Measurements from ENCODE around the gene ADD3. TPM values are rescaled to one million over a fixed set of nuclear protein-coding genes. Genes with fewer than 3 reads are reported as not detected.
A peak's percentile ranks its signal among the peaks of the same experiment; 100 is the strongest.

Gene ADD3
- total and polyA plus RNA-seq, 4 experiments from 2014 or later, result 365 to 613 (median 449) TPM

GRCh38 chr10:109995595-109995994 lies 12.2 kb upstream of the ADD3 start:
- H3K36me3 Mint-ChIP-seq, result no peaks in the 10 kb centered on the region
- CTCF ChIA-PET (ENCODE audit: partially characterized antibody), result no interaction called here

GRCh38 chr10:109996225-109996624 lies 11.6 kb upstream of the ADD3 start:
- H3K27me3 Mint-ChIP-seq, result no peaks in the 10 kb centered on the region
- Histone ChIP-seq H3K27me3 (ENCODE audit: insufficient read depth, low read length) (no peaks in the 10 kb centered on the region), H3K9me3 (ENCODE audit: control insufficient read depth in 1 of 2, low read length in 2 of 2) (no peaks in the 10 kb centered on the region), H3K4me1 (ENCODE audit: insufficient read depth, low read length) (no peaks in the 10 kb centered on the region), H3K36me3 (ENCODE audit: insufficient read depth, low read length) (no peaks in the 10 kb centered on the region), H3K27ac (ENCODE audit: low read depth, low read length) (no peak overlapping the region), H3K4me3 (ENCODE audit: low read length in 2 of 2) (no peak overlapping the region)
- ChIA-PET POLR2A (ENCODE audit: partially characterized antibody) (interaction anchor here (1.4 kb wide), 1 partner anchor 11 kb away, joined by 5 read pairs; the partner anchor contains the start of gene ADD3), CTCF (ENCODE audit: partially characterized antibody) (interaction anchor here (1.4 kb wide), 1 partner anchor 14 kb away, joined by 4 read pairs; no protein-coding TSS in a partner anchor)
- H3K27ac Mint-ChIP-seq, result peak overlapping the region in 1 of 7 donors; percentile 24
- intact Hi-C loops (cut with micrococcal nuclease), result no loop called here
- no peak overlapping the region for H3K4me3 Mint-ChIP-seq
- peaks cover 0 to 12% (median 2%) of the 10 kb centered on the region in 4 donors for H3K4me1 Mint-ChIP-seq
- DNase-seq, result no peak
- H3K36me3 Mint-ChIP-seq, result no peaks in the 10 kb centered on the region
- peaks cover 0 to 1% (median 0%) of the 10 kb centered on the region in 8 donors for H3K9me3 Mint-ChIP-seq

More at GRCh38 chr10:109995595-109995994, 12.2 kb upstream of the ADD3 start:
- Histone ChIP-seq H3K4me1 (ENCODE audit: insufficient read depth, low read length) (no peaks in the 10 kb centered on the region), H3K27ac (ENCODE audit: low read depth, low read length) (no peak overlapping the region), H3K36me3 (ENCODE audit: insufficient read depth, low read length) (no peaks in the 10 kb centered on the region), H3K9me3 (ENCODE audit: control insufficient read depth in 1 of 2, low read length in 2 of 2) (no peaks in the 10 kb centered on the region), H3K27me3 (ENCODE audit: insufficient read depth, low read length) (no peaks in the 10 kb centered on the region), H3K4me3 (ENCODE audit: low read length in 2 of 2) (no peak overlapping the region)
- no peak overlapping the region for H3K4me3 Mint-ChIP-seq
- H3K4me1 Mint-ChIP-seq, result peaks cover 0 to 12% (median 2%) of the 10 kb centered on the region in 4 donors
- DNase-seq, result no peak
- intact Hi-C loops (cut with micrococcal nuclease), result no loop called here
- no peak overlapping the region for H3K27ac Mint-ChIP-seq
- no peaks in the 10 kb centered on the region for H3K27me3 Mint-ChIP-seq
- peaks cover 0 to 1% (median 0%) of the 10 kb centered on the region in 8 donors for H3K9me3 Mint-ChIP-seq
- POLR2A ChIA-PET (ENCODE audit: partially characterized antibody), result no interaction called here

DNA sequence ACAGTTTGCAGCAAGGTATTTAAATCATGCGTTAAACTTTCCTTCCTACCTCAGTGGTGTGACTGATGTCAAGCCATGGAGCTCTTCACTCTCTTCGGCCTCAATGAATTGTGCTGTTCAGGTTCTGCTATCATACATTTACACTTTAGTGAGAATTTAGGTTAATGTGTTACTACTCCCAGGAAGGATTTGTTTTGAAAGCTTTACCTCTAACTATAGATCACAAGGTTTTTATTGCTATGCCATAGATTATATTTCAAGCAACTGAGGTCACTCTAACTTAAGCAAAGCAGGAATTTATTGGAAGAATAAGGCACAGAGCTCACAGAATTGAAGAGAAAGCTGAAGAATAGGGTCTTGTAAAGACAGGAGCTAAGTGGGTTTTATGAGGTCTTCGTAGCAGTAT lies 11.0 kb upstream of the ADD3 start:
- H3K4me3 Mint-ChIP-seq, result no peak overlapping the region
- Histone ChIP-seq H3K9me3 (ENCODE audit: control insufficient read depth in 1 of 2, low read length in 2 of 2) (no peaks in the 10 kb centered on the region), H3K4me3 (ENCODE audit: low read length in 2 of 2) (no peak overlapping the region), H3K36me3 (ENCODE audit: insufficient read depth, low read length) (no peaks in the 10 kb centered on the region), H3K27me3 (ENCODE audit: insufficient read depth, low read length) (no peaks in the 10 kb centered on the region), H3K4me1 (ENCODE audit: insufficient read depth, low read length) (no peaks in the 10 kb centered on the region), H3K27ac (ENCODE audit: low read depth, low read length) (no peak overlapping the region)
- intact Hi-C loops (cut with micrococcal nuclease), result no loop called here
- H3K27me3 Mint-ChIP-seq, result no peaks in the 10 kb centered on the region
- DNase-seq, result no peak
- peaks cover 0 to 12% (median 2%) of the 10 kb centered on the region in 4 donors for H3K4me1 Mint-ChIP-seq
- no peaks in the 10 kb centered on the region for H3K36me3 Mint-ChIP-seq
- peaks cover 0 to 1% (median 0%) of the 10 kb centered on the region in 8 donors for H3K9me3 Mint-ChIP-seq
- POLR2A ChIA-PET (ENCODE audit: partially characterized antibody), result interaction anchor here (1.4 kb wide), 1 partner anchor 11 kb away, joined by 5 read pairs; the partner anchor contains the start of gene ADD3
- H3K27ac Mint-ChIP-seq, result peak overlapping the region in 1 of 7 donors; percentile 20
- CTCF ChIA-PET (ENCODE audit: partially characterized antibody), result interaction anchor here (1.4 kb wide), 1 partner anchor 15 kb away, joined by 4 read pairs; no protein-coding TSS in a partner anchor

DNA sequence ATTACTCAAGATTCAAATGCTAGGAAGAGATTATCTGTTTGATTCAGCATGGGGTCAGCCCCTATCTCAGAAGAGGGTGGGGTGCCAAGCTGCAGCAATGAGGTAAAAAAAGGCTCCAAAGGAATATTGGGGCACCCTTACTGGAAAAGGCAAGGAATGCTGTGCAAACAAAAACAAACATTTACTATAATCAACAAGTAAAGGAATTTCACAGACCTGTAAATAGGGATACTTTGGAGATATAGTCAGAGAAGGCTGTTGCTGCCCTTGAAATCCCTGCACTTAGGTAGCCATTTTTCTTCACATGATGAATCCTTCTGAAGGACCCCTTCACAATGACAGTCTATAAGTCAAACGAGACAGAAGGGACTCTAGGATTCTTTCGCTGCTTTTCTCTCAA lies 10.6 kb upstream of the ADD3 start:
- intact Hi-C loops (cut with micrococcal nuclease), result no loop called here
- H3K4me3 Mint-ChIP-seq, result no peak overlapping the region
- H3K36me3 Mint-ChIP-seq, result no peaks in the 10 kb centered on the region
- Histone ChIP-seq H3K27ac (ENCODE audit: low read depth, low read length) (no peak overlapping the region), H3K9me3 (ENCODE audit: control insufficient read depth in 1 of 2, low read length in 2 of 2) (no peaks in the 10 kb centered on the region), H3K36me3 (ENCODE audit: insufficient read depth, low read length) (no peaks in the 10 kb centered on the region), H3K27me3 (ENCODE audit: insufficient read depth, low read length) (no peaks in the 10 kb centered on the region), H3K4me1 (ENCODE audit: insufficient read depth, low read length) (no peaks in the 10 kb centered on the region), H3K4me3 (ENCODE audit: low read length in 2 of 2) (no peak overlapping the region)
- ChIA-PET CTCF (ENCODE audit: partially characterized antibody) (interaction anchor here (1.4 kb wide), 1 partner anchor 15 kb away, joined by 4 read pairs; no protein-coding TSS in a partner anchor), POLR2A (ENCODE audit: partially characterized antibody) (interaction anchor here (1.4 kb wide), 1 partner anchor 10 kb away, joined by 5 read pairs; the partner anchor contains the start of gene ADD3)
- H3K27ac Mint-ChIP-seq, result no peak overlapping the region
- peaks cover 0 to 1% (median 0%) of the 10 kb centered on the region in 8 donors for H3K9me3 Mint-ChIP-seq
- H3K4me1 Mint-ChIP-seq, result peaks cover 0 to 12% (median 2%) of the 10 kb centered on the region in 4 donors
- DNase-seq, result no peak
- no peaks in the 10 kb centered on the region for H3K27me3 Mint-ChIP-seq

- H3K27me3 ChIP-seq (ENCODE audit: insufficient read depth, low read length), result no peaks in the 10 kb centered on the region
- no peaks in the 10 kb centered on the region for H3K36me3 ChIP-seq (ENCODE audit: insufficient read depth, low read length)
- H3K9me3 ChIP-seq (ENCODE audit: control insufficient read depth in 1 of 2, low read length in 2 of 2), result no peaks in the 10 kb centered on the region
- peaks cover 2 to 13% (median 6%) of the 10 kb centered on the region in 4 donors for H3K4me1 Mint-ChIP-seq
- DNase-seq, result no peak
- POLR2A ChIA-PET (ENCODE audit: partially characterized antibody), result interaction anchor here (0.6 to 0.7 kb wide), 2 partner anchors 9 to 10 kb away, joined by 3 read pairs; partner anchors contain the start of gene ADD3
- no peak overlapping the region for H3K27ac ChIP-seq (ENCODE audit: low read depth, low read length)
- no peaks in the 10 kb centered on the region for H3K27me3 Mint-ChIP-seq
- H3K4me3 ChIP-seq (ENCODE audit: low read length in 2 of 2), result no peak overlapping the region
- CTCF ChIA-PET (ENCODE audit: partially characterized antibody), result interaction anchor here (0.7 to 3.5 kb wide), 6 partner anchors 9 to 103 kb away, joined by 3 to 15 read pairs (median 4); partner anchors contain the start of gene ADD3
- no peak overlapping the region for H3K4me3 Mint-ChIP-seq
- H3K27ac Mint-ChIP-seq, result no peak overlapping the region
- H3K36me3 Mint-ChIP-seq, result no peaks in the 10 kb centered on the region
- intact Hi-C loops (cut with micrococcal nuclease), result no loop called here
- H3K4me1 ChIP-seq (ENCODE audit: insufficient read depth, low read length), result no peaks in the 10 kb centered on the region
- peaks cover 0 to 1% (median 0%) of the 10 kb centered on the region in 8 donors for H3K9me3 Mint-ChIP-seq
Measured at GRCh38 chr10:109998513-109998912, 9.3 kb upstream of the ADD3 start.

DNA sequence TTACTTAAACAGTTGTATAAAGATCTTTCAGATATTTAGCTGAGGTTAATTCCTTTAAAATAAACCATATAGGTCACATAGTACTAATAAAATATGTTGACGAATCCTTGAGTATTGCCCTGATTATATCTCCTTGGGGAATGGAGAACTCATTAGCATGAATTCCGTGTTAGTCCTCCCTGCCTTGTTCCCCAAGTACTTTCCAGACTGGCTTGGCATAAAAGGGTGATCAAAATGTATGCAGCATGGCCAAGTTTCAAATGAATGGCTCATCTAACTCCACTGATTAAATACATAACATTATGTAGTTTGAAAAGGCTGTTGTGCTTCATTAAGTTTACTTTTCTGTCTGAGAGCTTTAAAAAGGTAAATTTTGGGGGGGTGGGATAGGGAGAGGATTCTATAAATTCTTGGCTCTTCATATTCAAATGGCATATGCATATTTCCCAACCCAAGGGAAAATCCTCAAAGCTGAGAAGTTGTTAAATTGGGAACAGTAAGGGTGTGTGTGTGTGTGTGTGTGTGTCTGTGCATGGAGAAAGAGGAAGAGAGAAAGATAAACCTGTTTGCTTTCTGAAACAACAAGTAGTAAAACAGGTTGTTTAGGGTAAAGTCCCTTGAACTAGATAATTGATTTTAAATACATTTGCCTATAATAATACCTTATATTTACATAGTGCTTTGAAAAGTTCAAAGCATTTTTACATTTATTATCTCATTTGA lies 4.8 kb upstream of the ADD3 start:
- Histone ChIP-seq H3K27ac (ENCODE audit: low read depth, low read length) (no peak overlapping the region), H3K9me3 (ENCODE audit: control insufficient read depth in 1 of 2, low read length in 2 of 2) (no peaks in the 10 kb centered on the region), H3K4me3 (ENCODE audit: low read length in 2 of 2) (no peak overlapping the region), H3K4me1 (ENCODE audit: insufficient read depth, low read length) (peaks cover 14% of the 10 kb centered on the region), H3K36me3 (ENCODE audit: insufficient read depth, low read length) (no peaks in the 10 kb centered on the region), H3K27me3 (ENCODE audit: insufficient read depth, low read length) (no peaks in the 10 kb centered on the region)
- Mint-ChIP-seq H3K36me3 (no peaks in the 10 kb centered on the region), H3K4me3 (no peak overlapping the region), H3K9me3 (peaks cover 0 to 1% (median 0%) of the 10 kb centered on the region in 8 donors), H3K27ac (peak overlapping the region in 1 of 7 donors; percentile 14), H3K27me3 (no peaks in the 10 kb centered on the region), H3K4me1 (peaks cover 6 to 8% (median 6%) of the 10 kb centered on the region in 4 donors)
- no peak for DNase-seq
- CTCF ChIA-PET (ENCODE audit: partially characterized antibody), result interaction anchor here (0.7 to 1.2 kb wide), 2 partner anchors 11 to 12 kb away, joined by 3 to 4 read pairs; no protein-coding TSS in a partner anchor
- POLR2A ChIA-PET (ENCODE audit: partially characterized antibody), result interaction anchor here (0.6 kb wide), 1 partner anchor 65 kb away, joined by 3 read pairs; no protein-coding TSS in a partner anchor
- intact Hi-C loops (cut with micrococcal nuclease), result loop anchor here (10.0 kb wide), 1 partner anchor 302 kb away; the partner anchor contains the start of gene SMNDC1

DNA sequence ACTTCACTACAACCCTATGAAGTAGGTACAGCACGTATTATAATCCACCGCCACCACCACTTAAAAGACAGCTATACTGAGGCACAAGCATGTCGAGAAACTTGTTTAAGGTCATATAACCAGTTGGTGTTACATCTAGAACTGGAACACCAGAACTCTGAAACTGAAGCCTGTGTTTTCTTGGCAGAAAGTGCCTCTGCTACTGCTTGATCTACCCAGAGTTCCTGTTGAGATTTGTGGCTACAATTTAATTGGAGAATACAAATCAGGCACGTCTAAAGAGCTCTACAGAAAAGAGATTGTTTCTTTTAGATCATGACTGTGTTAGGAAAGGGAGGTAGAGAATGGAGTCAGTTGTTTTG lies 4.3 kb upstream of the ADD3 start:
- H3K36me3 Mint-ChIP-seq, result peaks cover 0 to 3% of the 10 kb centered on the region in 2 donors
- DNase-seq, result no peak
- no peak overlapping the region for H3K4me3 ChIP-seq (ENCODE audit: low read length in 2 of 2)
- peak overlapping the region in 2 of 7 donors; percentile 19 to 46 for H3K27ac Mint-ChIP-seq
- H3K27me3 Mint-ChIP-seq, result no peaks in the 10 kb centered on the region
- peaks cover 6% of the 10 kb centered on the region in 4 donors for H3K4me1 Mint-ChIP-seq
- intact Hi-C loops (cut with micrococcal nuclease), result loop anchor here (10.0 kb wide), 1 partner anchor 301 kb away; the partner anchor contains the start of gene SMNDC1
- CTCF ChIA-PET (ENCODE audit: partially characterized antibody), result interaction anchor here (0.5 to 1.2 kb wide), 2 partner anchors 11 to 129 kb away, joined by 4 read pairs; no protein-coding TSS in a partner anchor
- H3K27me3 ChIP-seq (ENCODE audit: insufficient read depth, low read length), result no peaks in the 10 kb centered on the region
- POLR2A ChIA-PET (ENCODE audit: partially characterized antibody), result interaction anchor here (0.6 kb wide), 1 partner anchor 64 kb away, joined by 3 read pairs; no protein-coding TSS in a partner anchor
- H3K36me3 ChIP-seq (ENCODE audit: insufficient read depth, low read length), result no peaks in the 10 kb centered on the region
- no peak overlapping the region for H3K27ac ChIP-seq (ENCODE audit: low read depth, low read length)
- H3K4me1 ChIP-seq (ENCODE audit: insufficient read depth, low read length), result peaks cover 14% of the 10 kb centered on the region
- H3K9me3 Mint-ChIP-seq, result no peaks in the 10 kb centered on the region
- no peaks in the 10 kb centered on the region for H3K9me3 ChIP-seq (ENCODE audit: control insufficient read depth in 1 of 2, low read length in 2 of 2)
- no peak overlapping the region for H3K4me3 Mint-ChIP-seq

Measured in CD4-positive, alpha-beta memory T cell (primary cell).